Effector memory CD4-positive, alpha-beta T cell (primary cell): ENCODE results near the gene KRTAP12-1.

ENCODE experiments used
- DNase-seq, 3 donors: peaks; one replicate each; pipeline ENCODE4 v3.0.0-alpha.2; 2020
- H3K27ac ChIP-seq: 2 replicates; pipeline ENCODE4 v1.7.0; 2013; ENCODE audit warnings: mild to moderate bottlenecking, low read length, moderate library complexity; ENCODE audit not compliant: insufficient read depth, poor library complexity, severe bottlenecking
- H3K27me3 ChIP-seq: replicated peaks from 2 replicates; pipeline ENCODE4 v1.7.0; 2013; ENCODE audit warnings: mild to moderate bottlenecking, low read length; ENCODE audit not compliant: insufficient read depth, control insufficient read depth, poor library complexity, severe bottlenecking
- H3K36me3 ChIP-seq: 2 replicates; pipeline ENCODE4 v1.7.0; 2013; ENCODE audit warnings: mild to moderate bottlenecking, low read length, moderate library complexity; ENCODE audit not compliant: control insufficient read depth, insufficient read depth
- H3K4me1 ChIP-seq: 2 replicates; pipeline ENCODE4 v1.7.0; 2013; ENCODE audit warnings: low read length, mild to moderate bottlenecking; ENCODE audit not compliant: control insufficient read depth, insufficient read depth, poor library complexity, severe bottlenecking
- H3K4me3 ChIP-seq: 2 replicates; pipeline ENCODE4 v1.7.0; 2013; ENCODE audit warnings: low read length, low read depth, mild to moderate bottlenecking; ENCODE audit not compliant: insufficient read depth, poor library complexity, severe bottlenecking
- H3K9me3 ChIP-seq: 2 replicates; pipeline ENCODE4 v1.7.0; 2013; ENCODE audit warnings: mild to moderate bottlenecking, low read length, moderate library complexity; ENCODE audit not compliant: control insufficient read depth

KRTAP12-1 gene

GRCh38 chr21:44723177-44724131 is 41.5 kb upstream of the KRTAP12-1 start:
- H3K4me1 ChIP-seq, result peaks cover 9% of the 10 kb centered on the region
- no peaks in the 10 kb centered on the region for H3K9me3 ChIP-seq
- peaks cover 19% of the 10 kb centered on the region for H3K27me3 ChIP-seq
- no peak overlapping the region for H3K27ac ChIP-seq
- peak overlapping the region; percentile 43 for H3K4me3 ChIP-seq
- DNase-seq, result no peak
- no peaks in the 10 kb centered on the region for H3K36me3 ChIP-seq

GRCh38 chr21:44722731-44723130 is 40.8 kb upstream of the KRTAP12-1 start:
- Histone ChIP-seq H3K27me3 (peaks cover 19% of the 10 kb centered on the region), H3K36me3 (no peaks in the 10 kb centered on the region), H3K4me1 (peaks cover 9% of the 10 kb centered on the region), H3K4me3 (no peak overlapping the region), H3K9me3 (no peaks in the 10 kb centered on the region), H3K27ac (no peak overlapping the region)
- DNase-seq, result no peak

GRCh38 chr21:44720170-44720569 is 38.2 kb upstream of the KRTAP12-1 start:
- no peaks in the 10 kb centered on the region for H3K9me3 ChIP-seq
- H3K4me3 ChIP-seq, result no peak overlapping the region
- H3K27ac ChIP-seq, result no peak overlapping the region
- H3K4me1 ChIP-seq, result peaks cover 9% of the 10 kb centered on the region
- DNase-seq, result no peak
- no peaks in the 10 kb centered on the region for H3K36me3 ChIP-seq
- H3K27me3 ChIP-seq, result peaks cover 17% of the 10 kb centered on the region

- no peaks in the 10 kb centered on the region for H3K9me3 ChIP-seq
Measured at GRCh38 chr21:44718571-44718970, 36.6 kb upstream of the KRTAP12-1 start.

GRCh38 chr21:44718093-44718492 is 36.1 kb upstream of the KRTAP12-1 start:
- H3K4me1 ChIP-seq, result peaks cover 5% of the 10 kb centered on the region
- H3K4me3 ChIP-seq, result no peak overlapping the region
- no peaks in the 10 kb centered on the region for H3K9me3 ChIP-seq
- no peak overlapping the region for H3K27ac ChIP-seq
- H3K27me3 ChIP-seq, result peaks cover under 1% of the 10 kb centered on the region
- H3K36me3 ChIP-seq, result no peaks in the 10 kb centered on the region
- DNase-seq, result no peak

More at GRCh38 chr21:44718571-44718970, 36.6 kb upstream of the KRTAP12-1 start:
- Histone ChIP-seq H3K27me3 (peaks cover 4% of the 10 kb centered on the region), H3K36me3 (no peaks in the 10 kb centered on the region), H3K4me1 (peaks cover 5% of the 10 kb centered on the region), H3K27ac (no peak overlapping the region), H3K4me3 (no peak overlapping the region)
- DNase-seq, result no peak

- H3K36me3 ChIP-seq, result no peaks in the 10 kb centered on the region
- no peak overlapping the region for H3K4me3 ChIP-seq
- H3K4me1 ChIP-seq, result no peaks in the 10 kb centered on the region
- peaks cover 11% of the 10 kb centered on the region for H3K27me3 ChIP-seq
- no peaks in the 10 kb centered on the region for H3K9me3 ChIP-seq
- DNase-seq, result no peak
- H3K27ac ChIP-seq, result no peak overlapping the region
Measured at GRCh38 chr21:44716984-44717383, 35.0 kb upstream of the KRTAP12-1 start.

GRCh38 chr21:44714905-44715304 is 32.9 kb upstream of the KRTAP12-1 start:
- Histone ChIP-seq H3K27me3 (peaks cover 30% of the 10 kb centered on the region), H3K4me3 (no peak overlapping the region), H3K4me1 (peaks cover 20% of the 10 kb centered on the region), H3K9me3 (no peaks in the 10 kb centered on the region), H3K27ac (no peak overlapping the region), H3K36me3 (no peaks in the 10 kb centered on the region)
- DNase-seq, result no peak

- H3K4me1 ChIP-seq, result peaks cover 29% of the 10 kb centered on the region
- H3K27me3 ChIP-seq, result peaks cover 35% of the 10 kb centered on the region
- no peaks in the 10 kb centered on the region for H3K9me3 ChIP-seq
- H3K36me3 ChIP-seq, result no peaks in the 10 kb centered on the region
- H3K27ac ChIP-seq, result no peak overlapping the region
- no peak overlapping the region for H3K4me3 ChIP-seq
- no peak for DNase-seq
Measured at GRCh38 chr21:44713846-44714245, 31.9 kb upstream of the KRTAP12-1 start.

GRCh38 chr21:44713130-44713529 is 31.2 kb upstream of the KRTAP12-1 start:
- Histone ChIP-seq H3K4me3 (no peak overlapping the region), H3K4me1 (peaks cover 33% of the 10 kb centered on the region), H3K27me3 (peaks cover 42% of the 10 kb centered on the region), H3K9me3 (no peaks in the 10 kb centered on the region), H3K27ac (no peak overlapping the region), H3K36me3 (no peaks in the 10 kb centered on the region)
- no peak for DNase-seq

GRCh38 chr21:44712203-44713028 is 30.5 kb upstream of the KRTAP12-1 start:
- H3K9me3 ChIP-seq, result no peaks in the 10 kb centered on the region
- no peak overlapping the region for H3K27ac ChIP-seq
- H3K36me3 ChIP-seq, result no peaks in the 10 kb centered on the region
- no peak for DNase-seq
- H3K4me3 ChIP-seq, result no peak overlapping the region
- H3K27me3 ChIP-seq, result peaks cover 49% of the 10 kb centered on the region
- H3K4me1 ChIP-seq, result peaks cover 33% of the 10 kb centered on the region
